GM12865 (cell line): ENCODE measurements around the gene COQ2.
A peak's percentile ranks its signal among the peaks of the same experiment; 100 is the strongest.

ENCODE experiments used
- DNase-seq: peaks from one replicate; pipeline ENCODE4 v3.0.0; 2010; ENCODE audit warnings: low read depth
- H3K4me3 ChIP-seq: 2 replicates; pipeline ENCODE4 v1.5.1; 2011; ENCODE audit warnings: mild to moderate bottlenecking, low read depth, low read length, control low read depth
- TF ChIP-seq, protein P1 (sequence below): IDR thresholded peaks from 2 replicates; pipeline ENCODE4 v1.5.1; 2011; ENCODE audit warnings: low read length, control low read depth, low read depth, inconsistent platforms; ENCODE audit not compliant: insufficient read depth; ENCODE audit errors: missing control alignments

The COQ2 gene

DNA sequence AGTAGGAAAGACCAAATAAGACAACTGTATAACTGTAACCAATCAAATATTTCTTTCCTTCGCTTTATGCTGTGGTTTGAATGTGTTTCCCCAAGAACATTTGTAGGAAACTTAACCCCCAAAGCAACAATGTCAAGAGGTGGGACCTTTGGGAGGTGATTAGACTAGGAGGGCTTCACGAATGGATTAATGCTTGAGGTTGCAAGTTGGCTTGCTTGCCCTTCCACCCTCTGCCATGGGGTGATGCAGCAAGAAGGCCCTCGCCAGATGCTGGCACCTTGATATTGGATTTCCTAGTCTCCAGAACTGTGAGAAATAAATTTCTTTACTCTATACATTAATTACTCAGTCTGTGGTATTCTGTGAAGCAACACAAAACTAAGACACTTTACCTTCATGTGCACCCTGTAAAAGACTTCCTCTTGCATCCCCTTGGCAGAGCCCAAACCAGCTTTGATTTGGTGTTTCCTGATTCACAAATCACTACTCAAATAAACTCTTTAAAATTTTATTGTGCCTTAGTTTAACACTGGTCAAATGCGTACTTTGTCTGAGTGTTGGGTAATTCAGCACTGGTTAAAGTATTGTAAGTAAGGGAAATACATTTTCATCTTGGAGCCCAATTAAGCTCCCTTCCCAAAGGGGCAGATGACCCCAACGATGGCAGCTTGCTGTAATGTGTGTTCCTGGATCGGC, 59.9 kb downstream of the COQ2 start:
- no peak overlapping the region for H3K4me3 ChIP-seq
- no peak for DNase-seq
- TF ChIP-seq, protein P1, sequence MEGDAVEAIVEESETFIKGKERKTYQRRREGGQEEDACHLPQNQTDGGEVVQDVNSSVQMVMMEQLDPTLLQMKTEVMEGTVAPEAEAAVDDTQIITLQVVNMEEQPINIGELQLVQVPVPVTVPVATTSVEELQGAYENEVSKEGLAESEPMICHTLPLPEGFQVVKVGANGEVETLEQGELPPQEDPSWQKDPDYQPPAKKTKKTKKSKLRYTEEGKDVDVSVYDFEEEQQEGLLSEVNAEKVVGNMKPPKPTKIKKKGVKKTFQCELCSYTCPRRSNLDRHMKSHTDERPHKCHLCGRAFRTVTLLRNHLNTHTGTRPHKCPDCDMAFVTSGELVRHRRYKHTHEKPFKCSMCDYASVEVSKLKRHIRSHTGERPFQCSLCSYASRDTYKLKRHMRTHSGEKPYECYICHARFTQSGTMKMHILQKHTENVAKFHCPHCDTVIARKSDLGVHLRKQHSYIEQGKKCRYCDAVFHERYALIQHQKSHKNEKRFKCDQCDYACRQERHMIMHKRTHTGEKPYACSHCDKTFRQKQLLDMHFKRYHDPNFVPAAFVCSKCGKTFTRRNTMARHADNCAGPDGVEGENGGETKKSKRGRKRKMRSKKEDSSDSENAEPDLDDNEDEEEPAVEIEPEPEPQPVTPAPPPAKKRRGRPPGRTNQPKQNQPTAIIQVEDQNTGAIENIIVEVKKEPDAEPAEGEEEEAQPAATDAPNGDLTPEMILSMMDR, result no peak

DNA sequence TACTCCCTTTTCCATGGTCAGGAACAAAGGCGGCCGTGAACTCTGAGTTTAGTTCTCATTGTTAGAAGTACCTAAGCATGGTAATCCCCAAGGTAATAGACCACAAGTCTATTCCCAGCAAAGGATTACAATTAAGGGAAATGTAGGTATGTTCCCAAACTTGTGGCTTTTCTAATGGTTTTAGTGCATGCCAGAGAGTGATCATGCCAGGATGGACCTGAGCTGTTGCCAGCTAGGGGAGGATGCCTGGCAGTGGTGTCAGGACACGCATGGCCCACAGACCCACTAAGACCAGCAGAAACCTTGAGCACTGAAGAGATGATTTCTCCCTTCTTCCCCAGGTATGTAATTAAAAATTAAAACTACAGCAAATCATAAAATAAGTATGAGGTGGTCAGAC, 60.8 kb downstream of the COQ2 start:
- TF ChIP-seq, protein P1, result no peak
- no peak for DNase-seq
- H3K4me3 ChIP-seq, result no peak overlapping the region

DNA sequence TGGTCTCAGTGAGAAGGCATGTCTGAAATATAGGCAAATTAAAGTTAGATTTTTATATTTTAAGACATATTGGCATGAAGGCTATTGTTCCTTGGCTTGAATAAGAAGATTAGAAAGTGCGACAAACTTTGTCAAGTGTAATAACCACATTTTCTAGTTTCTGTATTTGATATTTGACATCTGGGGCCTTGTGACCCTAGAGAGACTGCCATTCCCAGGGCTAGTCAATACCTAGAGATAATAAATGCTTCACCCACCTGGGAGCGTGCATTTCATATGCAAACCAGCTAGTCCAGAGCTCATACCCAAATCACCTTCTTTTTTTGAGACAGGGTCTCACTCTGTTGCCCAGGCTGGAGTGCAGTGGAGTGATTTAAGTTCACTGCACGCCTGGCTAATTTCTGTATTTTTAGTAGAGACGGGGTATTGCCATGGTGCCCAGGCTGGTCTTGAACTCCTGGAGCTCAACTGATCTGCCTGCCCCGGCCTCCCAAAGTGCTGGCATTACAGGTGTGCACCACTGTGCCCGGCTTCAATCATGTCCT, 62.6 kb downstream of the COQ2 start:
- DNase-seq, result peak; percentile 84
- TF ChIP-seq, protein P1, result no peak
- no peak overlapping the region for H3K4me3 ChIP-seq

DNA sequence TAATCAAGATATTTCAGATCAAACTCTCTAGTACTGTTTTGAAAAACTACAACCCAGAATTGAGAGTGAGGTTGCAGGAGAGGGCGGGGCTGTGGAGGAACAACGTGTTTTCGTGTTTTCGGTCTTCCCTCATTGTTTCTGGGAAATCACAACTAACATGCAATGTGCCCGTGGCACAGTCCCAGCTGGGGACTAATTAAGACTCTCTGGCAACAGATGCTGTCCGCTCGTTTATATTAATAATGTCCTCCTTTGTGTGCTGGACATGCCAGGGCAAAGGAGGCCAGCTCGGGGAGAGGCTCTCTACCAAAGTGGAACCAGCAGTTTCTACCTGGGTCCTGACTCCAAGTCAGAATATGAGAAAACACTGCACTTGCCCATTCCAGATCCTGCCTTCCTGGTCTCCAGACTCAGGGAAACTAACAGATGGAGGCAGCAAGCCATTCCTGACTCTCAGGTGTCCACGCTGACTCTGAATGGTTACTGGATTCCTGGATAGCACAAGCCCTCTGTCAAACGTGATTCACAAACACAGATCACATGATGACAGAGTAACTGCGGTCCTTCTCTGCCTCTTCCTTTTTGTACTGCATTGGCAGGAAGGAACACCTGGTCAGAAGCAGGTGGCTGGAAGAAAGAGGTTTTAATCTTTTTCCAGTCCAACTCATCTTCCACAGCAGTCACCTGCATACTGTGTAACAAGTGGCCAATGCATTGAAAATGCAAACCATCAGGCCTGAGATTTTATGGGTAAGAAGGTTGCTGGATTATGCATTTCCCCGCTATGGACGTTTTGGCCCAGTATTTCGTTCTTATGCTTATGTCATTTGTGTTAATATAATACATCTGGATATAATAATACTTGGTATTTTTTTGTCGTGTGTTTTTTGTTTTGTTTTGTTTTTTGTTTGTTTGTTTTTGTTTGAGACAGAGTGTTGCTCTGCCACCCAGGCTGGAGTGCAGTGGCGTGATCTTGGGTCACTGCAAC, 65.0 kb downstream of the COQ2 start:
- TF ChIP-seq, protein P1, result no peak
- peak; percentile 83 for DNase-seq
- peak overlapping the region; percentile 33 for H3K4me3 ChIP-seq

DNA sequence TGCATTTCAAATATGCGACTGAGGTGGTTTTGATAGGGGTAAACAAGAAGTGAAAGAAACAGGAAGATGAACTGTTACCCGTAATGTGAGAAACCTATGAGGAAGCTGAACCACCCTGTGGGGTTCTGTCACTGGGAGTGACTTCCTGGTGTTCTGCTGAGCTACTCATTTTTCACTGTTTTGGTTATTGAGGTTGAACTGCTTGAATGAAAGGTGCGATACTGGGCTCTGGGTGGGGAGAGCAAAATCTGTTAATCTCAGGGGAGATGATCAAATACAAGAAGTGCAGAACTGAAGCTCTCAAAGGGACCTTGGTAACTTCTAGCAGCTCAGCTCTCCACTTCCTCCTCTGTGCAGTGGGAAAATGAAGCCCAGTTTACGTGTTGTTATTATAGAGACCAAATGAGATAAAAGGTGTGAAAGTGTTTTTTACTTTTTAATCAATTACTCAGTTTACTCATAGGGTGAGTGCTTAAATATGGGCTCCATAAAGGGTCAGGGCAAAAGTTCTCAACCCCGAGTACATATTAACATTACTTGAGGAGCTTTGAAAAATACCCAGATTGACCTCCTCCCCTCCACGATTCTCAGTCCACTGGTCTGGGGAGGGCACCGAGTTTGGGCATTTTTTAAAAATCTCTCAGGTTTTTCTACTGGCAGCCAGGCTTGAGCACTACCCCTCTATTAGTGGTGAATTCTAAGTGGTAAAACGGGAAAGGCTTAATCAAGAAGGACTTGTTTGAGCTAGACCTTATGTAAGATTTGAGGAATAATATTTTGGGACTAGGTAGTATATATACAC, 66.7 kb downstream of the COQ2 start:
- peak; percentile 97 for DNase-seq
- TF ChIP-seq, protein P1, result no peak
- H3K4me3 ChIP-seq, result peak overlapping the region; percentile 23

DNA sequence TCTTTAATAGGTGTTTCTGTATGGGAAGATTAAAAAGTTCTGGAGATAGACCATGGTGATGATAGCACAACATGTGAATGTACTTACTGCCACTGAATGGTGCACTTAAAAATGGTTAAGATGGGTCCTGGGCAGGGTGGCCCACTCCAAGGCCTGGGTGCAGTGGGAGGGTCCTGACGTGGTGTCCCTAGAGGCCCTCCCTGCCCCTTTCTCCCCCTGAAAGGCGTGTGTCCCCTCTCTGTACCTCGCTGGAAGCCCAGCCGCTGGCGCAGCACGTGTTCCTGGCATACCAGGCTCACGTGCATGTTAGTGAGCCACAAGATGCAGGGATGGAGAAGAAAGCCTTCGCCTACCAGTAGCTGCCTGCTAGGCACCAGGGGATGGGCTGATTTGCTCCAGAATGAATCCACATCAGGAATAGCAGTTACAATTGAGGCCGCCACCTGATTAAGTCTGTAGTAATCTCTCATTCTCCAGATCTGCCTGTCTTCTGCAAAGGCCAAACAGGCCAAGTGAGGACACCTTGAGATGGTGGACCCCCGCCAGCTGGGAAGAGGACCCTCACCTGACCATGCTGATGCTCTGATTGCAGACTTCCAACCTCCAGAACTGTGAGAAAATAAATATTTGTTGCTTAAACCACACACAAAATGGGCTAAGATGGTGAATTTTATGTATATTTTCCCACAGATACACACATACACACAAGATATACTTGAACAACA, 67.5 kb downstream of the COQ2 start:
- TF ChIP-seq, protein P1, result no peak
- H3K4me3 ChIP-seq, result peak overlapping the region; percentile 6; the same call in 1 of the 2 replicates
- peak; percentile 35 for DNase-seq
